A549 treated with Mapracorat at 1 μM for 4 hours (cell line): ENCODE results near the gene HLA-DQB2. TPM values are rescaled to one million over a fixed set of nuclear protein-coding genes. Genes with fewer than 3 reads are reported as not detected.

ENCODE experiments used
- total RNA-seq: library from RNA; stranded (reverse); fragments of 200-300 nt; extraction: Qiagen RNA extraction; gene quantifications from 5 replicates; pipeline ENCODE4 v1.2.3, GENCODE V29; 2022

The HLA-DQB2 gene
- total RNA-seq: not detected in 5 replicates

DNA sequence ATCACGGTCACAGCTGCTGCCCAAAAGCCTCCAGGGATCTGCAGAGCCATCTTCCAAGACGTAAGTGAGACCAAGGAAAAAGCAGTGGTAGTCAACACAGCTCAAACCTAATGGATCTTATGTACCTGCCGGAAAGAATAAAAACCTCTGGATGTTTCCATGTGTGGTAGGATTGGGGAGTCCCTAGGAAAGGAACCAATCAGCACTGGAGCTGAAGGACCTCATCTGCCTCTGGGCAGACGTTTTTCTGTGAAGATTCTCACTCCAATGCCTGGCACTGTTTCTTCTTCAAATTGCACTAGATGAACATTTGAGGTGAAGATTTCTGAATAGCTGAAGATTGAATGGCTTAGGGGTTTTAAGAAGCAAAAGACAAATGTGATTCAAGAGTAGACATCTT, at the start of gene HLA-DQB2:
Gene HLA-DQB2, minus strand, starts transcription at position 112 of the 400 bp plus-strand sequence. Its CDS starts 62 bp downstream, at position 50.

DNA sequence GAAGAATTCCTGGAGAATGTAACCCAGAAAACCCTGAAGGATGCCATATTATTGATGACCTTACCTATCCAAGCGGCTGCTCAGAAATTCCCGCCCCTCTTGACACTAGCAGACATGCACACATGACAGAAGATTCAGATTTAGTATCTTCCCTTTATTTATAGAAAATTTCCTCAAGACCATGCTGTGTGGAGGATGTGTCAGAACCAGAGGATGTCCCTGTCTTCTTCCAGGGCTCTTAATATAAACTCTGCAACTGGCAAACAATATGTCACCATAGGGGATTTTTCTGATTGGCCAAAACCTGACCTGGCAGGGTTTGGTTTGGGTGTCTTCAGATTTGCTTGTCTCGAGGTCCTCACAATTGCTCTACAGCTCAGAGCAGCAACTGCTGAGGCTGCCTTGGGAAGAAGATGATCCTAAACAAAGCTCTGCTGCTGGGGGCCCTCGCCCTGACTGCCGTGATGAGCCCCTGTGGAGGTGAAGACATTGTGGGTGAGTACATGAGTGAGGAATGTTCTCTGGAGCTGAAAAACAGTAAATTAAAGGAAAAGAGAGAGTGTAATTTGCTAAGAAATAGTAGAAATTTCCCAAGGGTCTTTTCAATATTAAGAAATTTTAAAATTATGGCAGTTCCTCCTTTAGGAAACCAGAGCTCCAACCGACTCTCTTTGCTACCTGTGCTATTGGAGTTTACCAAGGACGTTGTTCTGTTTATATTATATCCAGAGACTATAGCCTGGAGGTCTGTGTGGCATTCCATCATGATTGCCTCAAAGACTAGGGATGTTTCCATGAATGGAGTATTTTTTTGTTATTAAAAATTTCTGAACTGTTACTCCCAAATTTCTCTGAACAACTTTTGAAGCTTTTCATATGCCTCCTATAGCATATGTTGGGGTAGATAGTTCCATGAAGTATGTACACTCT, 22.0 kb downstream of the HLA-DQB2 start, which contains the start of gene HLA-DQA2:
Gene HLA-DQA2, plus strand, starts transcription at position 361 of the 930 bp plus-strand sequence. Its CDS starts 53 bp downstream, at position 414.

Other genes starting within 250 kb of the HLA-DQB2 start
- gene HLA-DRB5, start 233.2 kb downstream of the HLA-DQB2 start, total RNA-seq: not detected in 5 replicates
- gene HLA-DRB1, start 173.7 kb downstream of the HLA-DQB2 start, total RNA-seq: 0.11 TPM in 1 of 5 replicates, not detected in the others
- not detected in 5 replicates for gene HLA-DQA1, start 126.1 kb downstream of the HLA-DQB2 start, total RNA-seq
- gene HLA-DQB1, start 96.9 kb downstream of the HLA-DQB2 start, total RNA-seq: not detected in 5 replicates
- not detected in 5 replicates for gene HLA-DQA2, start 22.1 kb downstream of the HLA-DQB2 start, total RNA-seq
- 0.11 to 0.20 TPM in 2 of 5 replicates, not detected in the others for gene HLA-DOB, start 53.5 kb upstream of the HLA-DQB2 start, total RNA-seq
- 13.3 to 25.1 TPM (median 16.8 TPM) in 5 replicates for gene TAP2, start 75.2 kb upstream of the HLA-DQB2 start, total RNA-seq
- 17.9 to 21.8 TPM (median 20.1 TPM) in 5 replicates for gene PSMB8, start 80.5 kb upstream of the HLA-DQB2 start, total RNA-seq
- gene TAP1, start 90.2 kb upstream of the HLA-DQB2 start, total RNA-seq: 33.5 to 40.6 TPM (median 35.1 TPM) in 5 replicates
- 15.9 to 24.5 TPM (median 18.6 TPM) in 5 replicates for gene PSMB9, start 90.7 kb upstream of the HLA-DQB2 start, total RNA-seq
- gene HLA-DMB, start 177.5 kb upstream of the HLA-DQB2 start, total RNA-seq: 1.3 to 2.2 TPM (median 1.9 TPM) in 5 replicates
- 2.4 to 3.3 TPM (median 2.6 TPM) in 5 replicates for gene HLA-DMA, start 189.6 kb upstream of the HLA-DQB2 start, total RNA-seq
- 112 to 140 TPM (median 119 TPM) in 5 replicates for gene BRD2, start 205.1 kb upstream of the HLA-DQB2 start, total RNA-seq
- not detected in 5 replicates for gene HLA-DOA, start 246.1 kb upstream of the HLA-DQB2 start, total RNA-seq